Tibial artery (tissue), 4 donors: ENCODE measurements around the gene CCAR1.
"Not testable (repeated sequence)": the region's sequence is repeated elsewhere in the genome, so short reads cannot be mapped to it uniquely, and the experiment has no call there.

Experiments
- DNase-seq, 2 donors: peaks; one replicate each; pipeline ENCODE4 v3.0.0-alpha.2; 2019
- H3K27ac ChIP-seq, 2 donors: fragments of 200-600 bp; sonication (generic) in 1 of 2; 1 replicate in 1 of 2; 2 replicates in 1 of 2; pipeline ENCODE4 v1.5.1; 2018 to 2019; ENCODE audit warnings: mild to moderate bottlenecking in 1 of 2
- H3K27me3 ChIP-seq, 2 donors: fragments of 200-600 bp; sonication (generic) in 1 of 2; one replicate each; pipeline versions ENCODE4 v1.5.1 to v1.6.0; 2016 to 2019
- H3K36me3 ChIP-seq, 3 donors: fragments of 200-600 bp; sonication (generic) in 2 of 3; one replicate each; pipeline ENCODE4 v1.5.1; 2016 to 2019; ENCODE audit warnings: mild to moderate bottlenecking in 2 of 3
- H3K4me1 ChIP-seq, 4 donors: fragments of 200-600 bp; sonication (generic) in 2 of 4; 1 replicate in 3 of 4; 2 replicates in 1 of 4; pipeline ENCODE4 v1.5.1; 2016 to 2019
- H3K4me3 ChIP-seq, 2 donors: fragments of 200-600 bp; sonication (generic) in 1 of 2; 1 replicate in 1 of 2; 2 replicates in 1 of 2; pipeline ENCODE4 v1.5.1; 2018 to 2019; ENCODE audit warnings: mild to moderate bottlenecking in 2 of 2
- H3K9me3 ChIP-seq, 3 donors: fragments of 200-600 bp; sonication (generic) in 1 of 3; one replicate each; pipeline ENCODE4 v1.5.1; 2016 to 2019
- CTCF ChIP-seq, 2 experiments: fragments of 200-600 bp in 1 of 2; fragments of 450-650 bp in 1 of 2; IDR thresholded peaks; one replicate each; pipeline ENCODE4 v1.5.1; 2017 to 2019; ENCODE audit warnings: antibody characterized with exemption in 2 of 2, mild to moderate bottlenecking in 1 of 2, moderate library complexity in 1 of 2
- intact Hi-C: fragments of 100-400 bp; cut with DNase I; formaldehyde crosslinking; loops from one replicate; pipeline ENCODE4 v1.15.0; 2023; ENCODE audit warnings: low total_unique reads

CCAR1 gene

GRCh38 chr10:68812420-68812819 lies 91.4 kb downstream of the CCAR1 start:
- DNase-seq, result no peak
- H3K27me3 ChIP-seq, result no peaks in the 10 kb centered on the region
- no peak overlapping the region for H3K4me3 ChIP-seq
- peaks cover 0 to 7% (median 0%) of the 10 kb centered on the region in 4 donors for H3K4me1 ChIP-seq
- no peaks in the 10 kb centered on the region for H3K9me3 ChIP-seq
- no peak for TF ChIP-seq CTCF (IDR thresholded peaks at IDR 0.05)
- H3K27ac ChIP-seq, result no peak overlapping the region
- intact Hi-C loops, result no loop called here
- no peaks in the 10 kb centered on the region for H3K36me3 ChIP-seq

GRCh38 chr10:68813559-68813958 lies 92.5 kb downstream of the CCAR1 start:
- H3K4me1 ChIP-seq, result peaks cover 0 to 7% (median 0%) of the 10 kb centered on the region in 4 donors
- intact Hi-C loops, result no loop called here
- no peak overlapping the region for H3K27ac ChIP-seq
- H3K4me3 ChIP-seq, result no peak overlapping the region
- H3K36me3 ChIP-seq, result no peaks in the 10 kb centered on the region
- H3K9me3 ChIP-seq, result no peaks in the 10 kb centered on the region
- no peak for DNase-seq
- TF ChIP-seq CTCF (IDR thresholded peaks at IDR 0.05), result no peak
- H3K27me3 ChIP-seq, result no peaks in the 10 kb centered on the region

GRCh38 chr10:68816796-68817412 lies 95.9 kb downstream of the CCAR1 start:
- Histone ChIP-seq H3K27ac (no peak overlapping the region), H3K4me3 (no peak overlapping the region), H3K36me3 (no peaks in the 10 kb centered on the region), H3K9me3 (no peaks in the 10 kb centered on the region), H3K27me3 (no peaks in the 10 kb centered on the region), H3K4me1 (peaks cover 0 to 7% (median 0%) of the 10 kb centered on the region in 4 donors)
- DNase-seq, result no peak
- intact Hi-C loops, result no loop called here
- no peak for TF ChIP-seq CTCF (IDR thresholded peaks at IDR 0.05)

GRCh38 chr10:68820359-68820758 lies 99.3 kb downstream of the CCAR1 start:
- DNase-seq, H3K36me3 ChIP-seq, H3K27me3 ChIP-seq, intact Hi-C loops, H3K9me3 ChIP-seq, H3K27ac ChIP-seq, H3K4me3 ChIP-seq, H3K4me1 ChIP-seq: not testable (repeated sequence)

- H3K27me3 ChIP-seq, H3K27ac ChIP-seq, intact Hi-C loops, DNase-seq, H3K4me3 ChIP-seq, H3K4me1 ChIP-seq, H3K9me3 ChIP-seq, H3K36me3 ChIP-seq: not testable (repeated sequence)
These were observed 101.6 kb downstream of the CCAR1 start for GRCh38 chr10:68822626-68823025.

GRCh38 chr10:68826764-68827591 lies 105.9 kb downstream of the CCAR1 start, which contains the start of gene STOX1:
STOX1 (plus strand) TSS chr10:68827531; CDS start chr10:68827624, 93 bp downstream.
- peak within 1 kb of the TSS; percentile 51 to 60 for H3K4me3 ChIP-seq
- DNase-seq, result peak in 1 of 2 donors; percentile 68
- no peaks in the 10 kb centered on the region for H3K36me3 ChIP-seq
- peak within 1 kb of the TSS in 1 of 2 donors; percentile 18 for H3K27ac ChIP-seq
- intact Hi-C loops, result no loop called here
- no peak for TF ChIP-seq CTCF (IDR thresholded peaks at IDR 0.05)
- peaks cover 0 to 13% (median 9%) of the 10 kb centered on the region in 4 donors for H3K4me1 ChIP-seq
- H3K9me3 ChIP-seq, result no peaks in the 10 kb centered on the region
- H3K27me3 ChIP-seq, result peaks cover 0 to 10% of the 10 kb centered on the region in 2 donors

- H3K36me3 ChIP-seq, DNase-seq, H3K27ac ChIP-seq, H3K27me3 ChIP-seq, H3K9me3 ChIP-seq, intact Hi-C loops: not testable (repeated sequence)
- H3K4me3 ChIP-seq, result peak overlapping the region; percentile 51 to 60
- H3K4me1 ChIP-seq, result peaks cover 0 to 13% (median 9%) of the 10 kb centered on the region in 4 donors
These were observed 106.5 kb downstream of the CCAR1 start for GRCh38 chr10:68827592-68827959.

- DNase-seq, H3K9me3 ChIP-seq, H3K36me3 ChIP-seq, intact Hi-C loops, H3K27me3 ChIP-seq, H3K27ac ChIP-seq: not testable (repeated sequence)
- peaks cover 0 to 13% (median 9%) of the 10 kb centered on the region in 4 donors for H3K4me1 ChIP-seq
- H3K4me3 ChIP-seq, result peak overlapping the region; percentile 35 to 47
These were observed 107.1 kb downstream of the CCAR1 start for GRCh38 chr10:68828083-68828601.
